Neural progenitor cell (in vitro differentiated cells): ENCODE data around the gene MPRIP.

Experiments
- CTCF ChIP-seq: fragments of 200-600 bp; sonication (generic); IDR thresholded peaks from 2 replicates; pipeline ENCODE4 v1.5.1; 2017; ENCODE audit warnings: antibody characterized with exemption, mild to moderate bottlenecking
- EZH2 ChIP-seq: fragments of 200-600 bp; sonication (generic); IDR thresholded peaks from 2 replicates; pipeline ENCODE4 v1.6.1; 2017; ENCODE audit warnings: antibody characterized with exemption, mild to moderate bottlenecking, moderate library complexity

- no peak for TF ChIP-seq EZH2
- no peak for TF ChIP-seq CTCF
Observed at GRCh38 chr17:17077861-17078732, 35.8 kb downstream of the MPRIP start.
